GM12878 (cell line): ENCODE results near the gene C5orf15. TPM values are rescaled to one million over a fixed set of nuclear protein-coding genes. Genes with fewer than 3 reads are reported as not detected.

Experiments used
- ATAC-seq: fragments of 200-7000 bp; cut with Tn5 transposase; 3 replicates; pipeline ENCODE4 v1.9.1; 2020; ENCODE audit warnings: mild to moderate bottlenecking, moderate library complexity
- BruUV-seq: library from RNA; stranded (reverse); fragments of 400-500 nt; replicated peaks from 2 replicates; lab custom pipeline; 2021; lab: Mats Ljungman, UMichigan
- CTCF ChIA-PET: fragments of 300-600 bp; sonication (Branson Sonifier 250); formaldehyde crosslinking; extraction: SDS; loops from one replicate; lab custom pipeline; 2021; ENCODE audit warnings: inconsistent platforms; lab: Yijun Ruan, JAX
- POLR2A ChIA-PET: fragments of 350-600 bp; formaldehyde crosslinking; extraction: SDS; loops from one replicate; lab custom pipeline; 2021; ENCODE audit warnings: inconsistent platforms; lab: Charles Lee
- RAD21 ChIA-PET: fragments of 300-600 bp; sonication (Branson Sonifier 250); formaldehyde crosslinking; loops from one replicate; lab custom pipeline; 2023; ENCODE audit warnings: antibody characterized with exemption; ENCODE audit not compliant: unreplicated experiment; lab: Charles Lee
- SMC1A ChIA-PET: fragments of 300-600 bp; sonication (Branson Sonifier 250); formaldehyde crosslinking; loops from one replicate; lab custom pipeline; 2023; ENCODE audit not compliant: unreplicated experiment, uncharacterized antibody; lab: Charles Lee
- DNase-seq: peaks from one replicate; pipeline ENCODE4 v3.0.0-alpha.2; 2011; ENCODE audit warnings: low read depth, low spot score
- FAIRE-seq: peaks from 3 replicates; lab custom pipeline; 2011; peaks lifted over from hg19 to GRCh38; lab: Jason Lieb, UNC
- H2AFZ ChIP-seq: 2 replicates; pipeline ENCODE4 v1.6.0; 2011; ENCODE audit warnings: low read depth, low read length, control low read depth; ENCODE audit not compliant: control insufficient read depth
- H3K27ac ChIP-seq: 2 replicates; pipeline ENCODE4 v1.5.1; 2011; ENCODE audit warnings: control low read depth; ENCODE audit not compliant: control insufficient read depth, insufficient read depth
- H3K27me3 ChIP-seq, 2 experiments: replicated peaks in 1 of 2; 2 replicates each; pipeline versions ENCODE4 v1.6.0 to v1.6.1; 2011; ENCODE audit warnings: low read length in 1 of 2; ENCODE audit not compliant: control insufficient read depth in 2 of 2, insufficient read depth in 2 of 2
- H3K36me3 ChIP-seq, 2 experiments: 2 replicates each; pipeline ENCODE4 v1.5.1; 2011; ENCODE audit warnings: low read length in 1 of 2; ENCODE audit not compliant: control insufficient read depth in 2 of 2, insufficient read depth in 2 of 2
- H3K4me1 ChIP-seq: 2 replicates; pipeline ENCODE4 v1.6.1; 2011; ENCODE audit warnings: mild to moderate bottlenecking, low read length, moderate library complexity, mixed read lengths; ENCODE audit not compliant: control insufficient read depth, insufficient read depth
- H3K4me2 ChIP-seq: 2 replicates; pipeline ENCODE4 v1.6.0; 2011; ENCODE audit warnings: control low read depth; ENCODE audit not compliant: control insufficient read depth, insufficient read depth
- H3K4me3 ChIP-seq: fragments of 200-600 bp; sonication (generic); 2 replicates; pipeline ENCODE4 v1.5.1; 2016
- H3K79me2 ChIP-seq: 2 replicates; pipeline ENCODE4 v1.6.0; 2011; ENCODE audit warnings: low read length; ENCODE audit not compliant: control insufficient read depth, insufficient read depth
- H3K9ac ChIP-seq: 2 replicates; pipeline ENCODE4 v1.8.0; 2011; ENCODE audit warnings: low read length, control low read depth, mixed read lengths; ENCODE audit not compliant: control insufficient read depth, insufficient read depth
- H3K9me3 ChIP-seq: replicated peaks from 3 replicates; pipeline ENCODE4 v1.5.1; 2011; ENCODE audit warnings: mild to moderate bottlenecking, low read length; ENCODE audit not compliant: control insufficient read depth, insufficient read depth
- H4K20me1 ChIP-seq: 2 replicates; pipeline ENCODE4 v1.6.0; 2011; ENCODE audit not compliant: control insufficient read depth, insufficient read depth
- CREB1 ChIP-seq: IDR thresholded peaks from 2 replicates; pipeline ENCODE4 v1.6.1; 2012; ENCODE audit warnings: low read depth, mild to moderate bottlenecking, inconsistent platforms
- EED ChIP-seq: sonication (generic); IDR thresholded peaks from 2 replicates; pipeline ENCODE4 v1.6.1; 2016; ENCODE audit warnings: antibody characterized with exemption, low read depth
- EGR1 ChIP-seq, 2 experiments: IDR thresholded peaks; 1 replicate in 1 of 2; 2 replicates in 1 of 2; pipeline ENCODE4 v1.6.1; 2011 to 2012; ENCODE audit warnings: low read depth in 2 of 2, low read length in 2 of 2, borderline replicate concordance in 1 of 2, mild to moderate bottlenecking in 1 of 2, moderate library complexity in 1 of 2
- EP300 ChIP-seq, 2 experiments: fragments of 150-350 bp in 1 of 2; IDR thresholded peaks; 2 replicates each; pipeline ENCODE4 v1.6.1; 2011 to 2012; ENCODE audit warnings: low read depth in 2 of 2, low read length in 2 of 2, borderline replicate concordance in 1 of 2, improper control_type of control experiment in 1 of 2, inconsistent platforms in 1 of 2; ENCODE audit not compliant: control insufficient read depth in 1 of 2
- FOXM1 ChIP-seq: IDR thresholded peaks from 2 replicates; pipeline ENCODE4 v1.6.1; 2012; ENCODE audit warnings: low read depth, mild to moderate bottlenecking, inconsistent platforms, low read length, moderate library complexity
- KLF5 ChIP-seq: fragments of 450-650 bp; IDR thresholded peaks from 2 replicates; pipeline ENCODE4 v1.6.1; 2014; ENCODE audit warnings: mild to moderate bottlenecking; ENCODE audit not compliant: partially characterized antibody
- MYC ChIP-seq: IDR thresholded peaks from 2 replicates; pipeline ENCODE4 v1.6.1; 2011; ENCODE audit warnings: mild to moderate bottlenecking, low read length, moderate library complexity, inconsistent platforms; ENCODE audit not compliant: insufficient read depth, insufficient replicate concordance, insufficient read length, severe bottlenecking
- PAX5 ChIP-seq: IDR thresholded peaks from 2 replicates; pipeline ENCODE4 v1.6.1; 2011; ENCODE audit warnings: low read depth, low read length, borderline replicate concordance
- PML ChIP-seq: IDR thresholded peaks from 2 replicates; pipeline ENCODE4 v1.6.1; 2012; ENCODE audit warnings: low read length, inconsistent platforms
- POU2F2 ChIP-seq: IDR thresholded peaks from 3 replicates; pipeline ENCODE4 v1.6.1; 2011; ENCODE audit warnings: low read depth, mild to moderate bottlenecking, low read length, borderline replicate concordance
- SPI1 ChIP-seq: IDR thresholded peaks from 2 replicates; pipeline ENCODE4 v1.6.1; 2011; ENCODE audit warnings: low read depth, mild to moderate bottlenecking, low read length, moderate library complexity, borderline replicate concordance; ENCODE audit not compliant: insufficient read depth
- ZNF622 ChIP-seq: fragments of 450-650 bp; IDR thresholded peaks from 2 replicates; pipeline ENCODE4 v1.6.1; 2017; ENCODE audit warnings: mild to moderate bottlenecking, inconsistent platforms
- ZZZ3 ChIP-seq: IDR thresholded peaks from 2 replicates; pipeline ENCODE4 v1.6.1; 2011; ENCODE audit warnings: low read depth; ENCODE audit not compliant: control insufficient read depth, insufficient read length
- WGBS: methylation state at CpG from one replicate; pipeline ENCODE4 v1.1.6; 2016; ENCODE audit warnings: low lambda C conversion rate; ENCODE audit not compliant: insufficient replicate concordance, insufficient coverage; ENCODE audit errors: missing lambda C conversion rate; 5-methylcytosine and 5-hydroxymethylcytosine counted together
- in situ Hi-C: fragments of 300-500 bp; cut with MboI; formaldehyde crosslinking; loops from 9 replicates; pipeline ENCODE4 v1.14.3; 2018; ENCODE audit warnings: mixed read lengths
- intact Hi-C: fragments of 100-400 bp; cut with micrococcal nuclease; formaldehyde crosslinking; loops from one replicate; pipeline ENCODE4 v1.14.2; 2022; ENCODE audit not compliant: unreplicated experiment
- polyA plus RNA-seq, 11 experiments: library from polyadenylated mRNA; depleted of rRNA in 4 of 11; unstranded in 6 of 11; stranded (reverse) in 5 of 11; fragments of >200 nt; fragmentation: Nextera tagmentation in 4 of 11; fragmentation: Illumina TruSeq in 1 of 11; extraction: Ambion mirVana in 4 of 11; extraction: Trizol in 1 of 11; gene quantifications; 1 replicate in 1 of 11; 2 replicates in 10 of 11; pipeline versions ENCODE4 v1.2.1 to v1.2.3, GENCODE V29; 2011 to 2016; ENCODE audit warnings: inconsistent platforms in 2 of 11, missing spikeins in 2 of 11, low read depth in 1 of 11
- total RNA-seq, 4 experiments: library from RNA; depleted of rRNA in 3 of 4; stranded (reverse); fragments of >200 nt in 3 of 4; fragmentation: Illumina TruSeq in 1 of 4; extraction: Trizol in 1 of 4; gene quantifications; 2 replicates each; pipeline versions ENCODE4 v1.2.1 to v1.2.3, GENCODE V29; 2013 to 2021
- TF ChIP-seq, protein P1 (sequence below): IDR thresholded peaks from 2 replicates; pipeline ENCODE4 v1.6.1; 2012; ENCODE audit warnings: low read depth, low read length, improper control_type of control experiment

C5orf15 gene
- total and polyA plus RNA-seq, 10 of the 15 experiments (the other 5 are each of a cell fraction or from before 2014, with no cell fraction given): 21.7 to 69.6 (median 46.0) TPM

DNA sequence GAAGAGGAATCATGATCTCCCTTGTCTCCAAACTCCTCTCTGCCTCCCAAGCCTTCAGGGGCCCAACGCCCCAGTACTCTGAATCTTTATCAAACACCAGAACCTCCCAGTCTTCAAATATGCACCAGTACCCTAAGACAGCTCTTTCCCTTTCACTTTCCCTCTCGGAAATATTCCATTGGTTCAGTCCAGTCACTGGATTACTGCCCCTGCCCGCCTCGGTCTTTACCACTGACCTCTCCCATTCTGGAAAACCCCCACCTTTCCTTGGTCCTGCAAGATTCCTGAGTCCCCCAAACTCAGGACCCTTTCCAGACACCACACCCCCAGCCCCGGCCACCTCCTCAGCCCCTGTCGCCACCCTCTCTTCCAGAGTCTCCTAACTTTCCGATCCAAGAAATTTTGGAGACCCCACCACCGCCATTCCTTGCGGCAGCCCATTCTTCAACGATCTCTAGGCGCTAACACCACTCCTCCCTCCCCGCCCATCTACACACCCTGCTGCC is 674 bp downstream of the C5orf15 start:
- 0% methylated on average over 12 of the region's 12 CpGs for WGBS
- Histone ChIP-seq H2AFZ (peak overlapping the region; percentile 88), H3K36me3 (peaks cover under 1 to 2% of the 10 kb centered on the region in 2 experiments; a peak in 2 of 4 replicates), H3K79me2 (peaks cover 40% of the 10 kb centered on the region), H3K27ac (peak overlapping the region; percentile 73), H3K9ac (peak overlapping the region; percentile 91), H3K4me3 (peak overlapping the region; percentile 98), H3K27me3 (no peaks in the 10 kb centered on the region)
- POLR2A ChIA-PET: interaction anchor here (2.0 kb wide), 1 partner anchor 30 kb away, joined by 6 read pairs; no protein-coding TSS in a partner anchor
- SMC1A ChIA-PET: interaction anchor here (0.9 to 1.7 kb wide), 2 partner anchors 9 to 11 kb away, joined by 5 read pairs; no protein-coding TSS in a partner anchor
- RAD21 ChIA-PET: interaction anchor here (1.3 kb wide), 1 partner anchor 11 kb away, joined by 3 read pairs; no protein-coding TSS in a partner anchor
- intact Hi-C loops: no loop called here
- FAIRE-seq (no peak), ATAC-seq (peak; percentile 46)
- CTCF ChIA-PET: interaction anchor here (1.3 to 1.7 kb wide), 2 partner anchors 23 to 29 kb away, joined by 4 to 7 read pairs; no protein-coding TSS in a partner anchor
- BruUV-seq: no TSS peak
- TF ChIP-seq EED (no peak), KLF5 (no peak), ZZZ3 (no peak), MYC (peak; percentile 10), POU2F2 (no peak)
- TF ChIP-seq, all 136 proteins: peak for 1
- no peaks in the 10 kb centered on the region for H4K20me1 ChIP-seq
- H3K4me2 ChIP-seq: peak overlapping the region; percentile 85
- no peaks in the 10 kb centered on the region for H3K4me1 ChIP-seq
- DNase-seq: no peak
- H3K9me3 ChIP-seq: no peaks in the 10 kb centered on the region; the same call in 1 of the 3 replicates
- in situ Hi-C loops: no loop called here

DNA sequence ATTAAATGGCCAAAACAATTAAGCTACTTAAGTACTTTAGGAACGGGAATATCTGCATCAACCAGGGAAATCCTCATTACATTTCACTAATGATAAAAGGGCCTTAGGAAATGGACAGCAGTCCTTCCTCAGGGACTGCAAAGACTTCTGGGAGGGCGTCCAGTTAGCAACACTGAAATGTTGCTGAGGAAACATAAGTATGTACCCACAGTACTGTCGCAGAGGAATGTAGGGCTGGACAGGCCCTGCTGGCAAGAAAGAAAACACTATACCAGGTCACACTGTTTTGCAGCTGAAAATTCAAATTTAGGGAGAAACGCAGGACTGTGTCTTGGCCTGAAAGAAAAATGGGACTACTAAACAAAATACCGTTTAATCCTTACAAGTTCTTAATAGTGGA is 1.3 kb downstream of the C5orf15 start:
- 74% methylated on average over 5 of the region's 5 CpGs for WGBS
- Histone ChIP-seq H4K20me1 (no peaks in the 10 kb centered on the region), H3K36me3 (peaks cover 0 to 2% of the 10 kb centered on the region in 2 experiments; a peak in 1 of 4 replicates), H3K9me3 (no peaks in the 10 kb centered on the region; the same call in 1 of the 3 replicates), H2AFZ (no peak overlapping the region), H3K27me3 (no peaks in the 10 kb centered on the region), H3K9ac (peak overlapping the region; percentile 91), H3K4me3 (peak overlapping the region; percentile 98), H3K79me2 (peaks cover 46% of the 10 kb centered on the region), H3K27ac (no peak overlapping the region), H3K4me2 (peak overlapping the region; percentile 85), H3K4me1 (no peaks in the 10 kb centered on the region)
- CTCF ChIA-PET: interaction anchor here (1.3 to 1.7 kb wide), 2 partner anchors 22 to 30 kb away, joined by 4 to 7 read pairs; no protein-coding TSS in a partner anchor
- SMC1A ChIA-PET: interaction anchor here (0.7 to 1.7 kb wide), 5 partner anchors 10 to 864 kb away, joined by 3 to 6 read pairs (median 5); no protein-coding TSS in a partner anchor
- DNase-seq: no peak
- POLR2A ChIA-PET: interaction anchor here (1.3 to 2.0 kb wide), 2 partner anchors 10 to 30 kb away, joined by 6 to 11 read pairs; no protein-coding TSS in a partner anchor
- no TSS peak for BruUV-seq
- no peak for FAIRE-seq
- intact Hi-C loops: no loop called here
- RAD21 ChIA-PET: interaction anchor here (0.9 to 1.3 kb wide), 3 partner anchors 11 to 73 kb away, joined by 3 read pairs; no protein-coding TSS in a partner anchor
- ATAC-seq: no peak
- in situ Hi-C loops: no loop called here
- TF ChIP-seq EGR1 (IDR thresholded peaks at IDR 0.05; ENCODE audit: borderline replicate concordance in 1 of 2, low read depth in 2 of 2, low read length in 2 of 2) (no peak), PAX5 (no peak), ZNF622 (no peak), POU2F2 (no peak), PML (no peak), EP300 (IDR thresholded peaks at IDR 0.05; ENCODE audit: borderline replicate concordance in 1 of 2, control insufficient read depth in 1 of 2, low read depth in 2 of 2, low read length in 2 of 2) (no peak), CREB1 (no peak), FOXM1 (no peak), SPI1 (no peak)
- TF ChIP-seq, protein P1, sequence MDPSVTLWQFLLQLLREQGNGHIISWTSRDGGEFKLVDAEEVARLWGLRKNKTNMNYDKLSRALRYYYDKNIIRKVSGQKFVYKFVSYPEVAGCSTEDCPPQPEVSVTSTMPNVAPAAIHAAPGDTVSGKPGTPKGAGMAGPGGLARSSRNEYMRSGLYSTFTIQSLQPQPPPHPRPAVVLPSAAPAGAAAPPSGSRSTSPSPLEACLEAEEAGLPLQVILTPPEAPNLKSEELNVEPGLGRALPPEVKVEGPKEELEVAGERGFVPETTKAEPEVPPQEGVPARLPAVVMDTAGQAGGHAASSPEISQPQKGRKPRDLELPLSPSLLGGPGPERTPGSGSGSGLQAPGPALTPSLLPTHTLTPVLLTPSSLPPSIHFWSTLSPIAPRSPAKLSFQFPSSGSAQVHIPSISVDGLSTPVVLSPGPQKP: no peak
